CD14-positive monocyte (primary cell): ENCODE measurements around the gene UBXN6. TPM values are rescaled to one million over a fixed set of nuclear protein-coding genes. Genes with fewer than 3 reads are reported as not detected.

Experiments used
- DNase-seq, 3 donors: peaks; one replicate each; pipeline ENCODE4 v3.0.0-alpha.2; 2011 to 2022
- H2AFZ ChIP-seq: 2 replicates; pipeline ENCODE4 v1.6.0; 2012; ENCODE audit warnings: mild to moderate bottlenecking, low read depth, low read length, inconsistent platforms; ENCODE audit not compliant: insufficient read depth, poor library complexity, severe bottlenecking
- H3K27ac ChIP-seq, 2 donors: 1 replicate in 1 of 2; 2 replicates in 1 of 2; pipeline ENCODE4 v1.5.1; 2012 to 2013; ENCODE audit warnings: low read length in 2 of 2, control low read depth in 1 of 2, inconsistent platforms in 1 of 2, low read depth in 1 of 2, mild to moderate bottlenecking in 1 of 2
- H3K27me3 ChIP-seq, 2 donors: one replicate each; pipeline versions ENCODE4 v1.6.0 to v1.6.1; 2011 to 2013; ENCODE audit warnings: low read length in 2 of 2; ENCODE audit not compliant: control insufficient read depth in 2 of 2, insufficient read depth in 2 of 2
- H3K36me3 ChIP-seq, 2 donors: replicated peaks in 1 of 2; 1 replicate in 1 of 2; 2 replicates in 1 of 2; pipeline versions ENCODE4 v1.5.1 to v1.6.1; 2012 to 2013; ENCODE audit warnings: low read length in 2 of 2, control low read depth in 1 of 2, inconsistent platforms in 1 of 2, mild to moderate bottlenecking in 1 of 2; ENCODE audit not compliant: insufficient read depth in 2 of 2, control insufficient read depth in 1 of 2
- H3K4me1 ChIP-seq, 2 donors: 1 replicate in 1 of 2; 2 replicates in 1 of 2; pipeline versions ENCODE4 v1.5.1 to v1.6.1; 2012 to 2013; ENCODE audit warnings: low read length in 2 of 2, control low read depth in 1 of 2, inconsistent platforms in 1 of 2, mild to moderate bottlenecking in 1 of 2, moderate library complexity in 1 of 2; ENCODE audit not compliant: insufficient read depth in 2 of 2, control insufficient read depth in 1 of 2
- H3K4me2 ChIP-seq: replicated peaks from 2 replicates; pipeline ENCODE3; 2012; ENCODE audit warnings: low read length, moderate library complexity, mild to moderate bottlenecking; ENCODE audit not compliant: poor library complexity, severe bottlenecking; ENCODE audit errors: extremely low read depth
- H3K4me3 ChIP-seq, 3 experiments: fragments of 200-600 bp in 1 of 3; sonication (generic) in 1 of 3; replicated peaks in 1 of 3; 1 replicate in 2 of 3; 2 replicates in 1 of 3; pipeline ENCODE4 v1.5.1; 2011 to 2013; ENCODE audit warnings: low read length in 3 of 3, mild to moderate bottlenecking in 3 of 3, control low read depth in 2 of 3, low read depth in 2 of 3, inconsistent platforms in 1 of 3, moderate library complexity in 1 of 3
- H3K79me2 ChIP-seq: 2 replicates; pipeline ENCODE4 v1.6.0; 2012; ENCODE audit warnings: mild to moderate bottlenecking, control low read depth, inconsistent platforms, low read length, moderate library complexity; ENCODE audit not compliant: insufficient read depth
- H3K9ac ChIP-seq: 2 replicates; pipeline ENCODE4 v1.6.0; 2017; ENCODE audit warnings: low read length, mild to moderate bottlenecking; ENCODE audit not compliant: insufficient read depth, poor library complexity, severe bottlenecking
- H3K9me3 ChIP-seq, 2 donors: replicated peaks in 1 of 2; 1 replicate in 1 of 2; 2 replicates in 1 of 2; pipeline versions ENCODE4 v1.5.1 to v1.6.1; 2012 to 2013; ENCODE audit warnings: low read length in 2 of 2, control low read depth in 1 of 2; ENCODE audit not compliant: control insufficient read depth in 1 of 2, insufficient read depth in 1 of 2
- H4K20me1 ChIP-seq: 2 replicates; pipeline ENCODE4 v1.6.0; 2012; ENCODE audit warnings: mild to moderate bottlenecking, low read length, control low read depth, moderate library complexity; ENCODE audit not compliant: insufficient read depth
- H3K27ac Mint-ChIP-seq, 7 donors: one replicate each; pipeline ENCODE4 v1.8.0; 2020; ENCODE audit warnings: mild to moderate bottlenecking in 7 of 7, mixed read lengths in 7 of 7, moderate library complexity in 6 of 7, inconsistent platforms in 2 of 7
- H3K27me3 Mint-ChIP-seq, 3 donors: one replicate each; pipeline ENCODE4 v1.8.0; 2021 to 2022; ENCODE audit warnings: low read depth in 3 of 3, mild to moderate bottlenecking in 3 of 3, mixed read lengths in 3 of 3, moderate library complexity in 3 of 3, inconsistent platforms in 1 of 3
- H3K36me3 Mint-ChIP-seq, 2 donors: one replicate each; pipeline ENCODE4 v1.8.0; 2020; ENCODE audit warnings: mixed read lengths in 2 of 2, inconsistent platforms in 1 of 2, mild to moderate bottlenecking in 1 of 2
- H3K4me1 Mint-ChIP-seq: one replicate; pipeline ENCODE4 v1.8.0; 2020; ENCODE audit warnings: mild to moderate bottlenecking, mixed read lengths
- H3K4me3 Mint-ChIP-seq, 2 donors: one replicate each; pipeline ENCODE4 v1.8.0; 2020; ENCODE audit warnings: mild to moderate bottlenecking in 2 of 2, mixed read lengths in 2 of 2, moderate library complexity in 1 of 2
- H3K9me3 Mint-ChIP-seq, 7 donors: one replicate each; pipeline ENCODE4 v1.8.0; 2020 to 2022; ENCODE audit warnings: mixed read lengths in 7 of 7, mild to moderate bottlenecking in 6 of 7, moderate library complexity in 6 of 7, inconsistent platforms in 2 of 7
- CTCF ChIP-seq: fragments of 200-600 bp; IDR thresholded peaks from one replicate; pipeline ENCODE4 v1.8.0; 2022; ENCODE audit warnings: antibody characterized with exemption, mild to moderate bottlenecking
- WGBS: methylation state at CpG from one replicate; pipeline ENCODE4 v1.1.5; 2013; ENCODE audit warnings: missing lambda C conversion rate; ENCODE audit not compliant: insufficient coverage; 5-methylcytosine and 5-hydroxymethylcytosine counted together
- intact Hi-C, 2 donors: fragments of 100-400 bp; cut with micrococcal nuclease; formaldehyde crosslinking; loops; one replicate each; pipeline versions ENCODE4 v1.15.0 to v1.15.1; 2023
- polyA plus RNA-seq, 3 donors: library from polyadenylated mRNA; depleted of rRNA in 1 of 3; unstranded in 2 of 3; stranded (reverse) in 1 of 3; fragments of 300-500 nt in 2 of 3; fragments of >200 nt in 1 of 3; fragmentation: Illumina TruSeq in 2 of 3; gene quantifications; 1 replicate in 2 of 3; 2 replicates in 1 of 3; pipeline ENCODE4 v1.2.3, GENCODE V29; 2012 to 2021

The UBXN6 gene
- polyA plus RNA-seq, 3 donors = 3.8 to 64.5 (median 5.4) TPM

- no peaks in the 10 kb centered on the region for H3K27me3 ChIP-seq
- H3K4me3 ChIP-seq = no peak overlapping the region
- DNase-seq = no peak
- H3K9me3 Mint-ChIP-seq = no peaks in the 10 kb centered on the region
- 94% methylated on average over 14 of the region's 23 CpGs for WGBS
- H3K27ac ChIP-seq = peak overlapping the region in 1 of 2 donors; percentile 5
- H3K36me3 ChIP-seq = peaks cover 22 to 56% of the 10 kb centered on the region in 2 donors
- H3K9me3 ChIP-seq = no peaks in the 10 kb centered on the region
- H3K27ac Mint-ChIP-seq = peak overlapping the region in 3 of 7 donors; percentile 58 to 70 (median 66)
- H3K4me2 ChIP-seq = no peak overlapping the region
- peaks cover 28 to 78% of the 10 kb centered on the region in 2 donors for H3K36me3 Mint-ChIP-seq
- H4K20me1 ChIP-seq = no peaks in the 10 kb centered on the region
- H3K4me3 Mint-ChIP-seq = no peak overlapping the region
- peaks cover 0 to 2% (median 0%) of the 10 kb centered on the region in 3 donors for H3K27me3 Mint-ChIP-seq
- intact Hi-C loops = no loop called here
- H3K9ac ChIP-seq = no peak overlapping the region
- H2AFZ ChIP-seq = no peak overlapping the region
- no peak for TF ChIP-seq CTCF
- peaks cover 97% of the 10 kb centered on the region for H3K79me2 ChIP-seq
- no peaks in the 10 kb centered on the region for H3K4me1 ChIP-seq
- H3K4me1 Mint-ChIP-seq = peaks cover 4% of the 10 kb centered on the region
These were observed 48.3 kb downstream of the UBXN6 start for GRCh38 chr19:4409123-4409933.

GRCh38 chr19:4406626-4407025 is 51.0 kb downstream of the UBXN6 start:
- Mint-ChIP-seq H3K4me1 (peaks cover 19% of the 10 kb centered on the region), H3K9me3 (no peaks in the 10 kb centered on the region), H3K4me3 (no peak overlapping the region), H3K36me3 (peaks cover 16 to 53% of the 10 kb centered on the region in 2 donors), H3K27me3 (peaks cover 0 to 2% (median 0%) of the 10 kb centered on the region in 3 donors), H3K27ac (no peak overlapping the region)
- Histone ChIP-seq H3K27me3 (no peaks in the 10 kb centered on the region), H3K36me3 (peaks cover 15 to 30% of the 10 kb centered on the region in 2 donors), H2AFZ (no peak overlapping the region), H3K4me1 (peaks cover 13 to 17% of the 10 kb centered on the region in 2 donors), H3K4me2 (no peak overlapping the region), H3K4me3 (no peak overlapping the region), H3K9ac (no peak overlapping the region), H3K79me2 (peaks cover 89% of the 10 kb centered on the region), H3K9me3 (no peaks in the 10 kb centered on the region), H3K27ac (no peak overlapping the region), H4K20me1 (no peaks in the 10 kb centered on the region)
- whole genome bisulfite sequencing = 97% methylated on average over 7 of the region's 7 CpGs
- no peak for DNase-seq
- intact Hi-C loops = no loop called here
- no peak for TF ChIP-seq CTCF
